HG03097 (cell line): Measurements from ENCODE around the gene ZNF865.
"Not testable (repeated sequence)": the region's sequence is repeated elsewhere in the genome, so short reads cannot be mapped to it uniquely, and the experiment has no call there.

ENCODE experiments used
- ATAC-seq: cut with Tn5 transposase; IDR thresholded peaks from one replicate; pipeline ENCODE4 v1.9.1; 2021; ENCODE audit not compliant: unreplicated experiment, low FRiP score

Gene ZNF865

GRCh38 chr19:55605637-55606470 is at the start of gene ZNF865:
Gene ZNF865, plus strand, starts transcription at chr19:55605647. Its CDS starts 7,972 bp downstream, at chr19:55613619.
- ATAC-seq, result peak; percentile 38

GRCh38 chr19:55559684-55560083 is 45.8 kb upstream of the ZNF865 start:
- ATAC-seq, result no peak

- ATAC-seq, result no peak
These were observed 42.2 kb upstream of the ZNF865 start for GRCh38 chr19:55563261-55563690.

- ATAC-seq, result no peak
These were observed 38.6 kb upstream of the ZNF865 start for GRCh38 chr19:55566823-55567222.

- ATAC-seq, result no peak
These were observed 37.6 kb upstream of the ZNF865 start for GRCh38 chr19:55567708-55568328.

- ATAC-seq, result not testable (repeated sequence)
These were observed 36.0 kb upstream of the ZNF865 start for GRCh38 chr19:55569477-55569876.

GRCh38 chr19:55573929-55574328 is 31.5 kb upstream of the ZNF865 start:
- ATAC-seq, result not testable (repeated sequence)

GRCh38 chr19:55576746-55577145 is 28.7 kb upstream of the ZNF865 start:
- no peak for ATAC-seq

- no peak for ATAC-seq
These were observed 27.3 kb upstream of the ZNF865 start for GRCh38 chr19:55578031-55578760.

- ATAC-seq, result no peak
These were observed 26.4 kb upstream of the ZNF865 start for GRCh38 chr19:55578761-55579747.

GRCh38 chr19:55579766-55580621 is 25.5 kb upstream of the ZNF865 start:
- ATAC-seq, result no peak

- ATAC-seq, result no peak
These were observed 24.8 kb upstream of the ZNF865 start, which contains the start of gene ZNF579 for GRCh38 chr19:55580628-55581144. Gene ZNF579, minus strand, starts transcription at chr19:55580848. Its CDS starts 1,209 bp downstream, at chr19:55579639.

GRCh38 chr19:55581145-55581822 is 24.2 kb upstream of the ZNF865 start:
- no peak for ATAC-seq

- ATAC-seq, result no peak
These were observed 23.6 kb upstream of the ZNF865 start for GRCh38 chr19:55581823-55582223.

- ATAC-seq, result not testable (repeated sequence)
These were observed 23.2 kb upstream of the ZNF865 start for GRCh38 chr19:55582284-55582683.

- ATAC-seq, result not testable (repeated sequence)
These were observed 21.6 kb upstream of the ZNF865 start for GRCh38 chr19:55583897-55584296.

- ATAC-seq, result no peak
These were observed 20.6 kb upstream of the ZNF865 start for GRCh38 chr19:55584871-55585270.

- no peak for ATAC-seq
These were observed 19.6 kb upstream of the ZNF865 start for GRCh38 chr19:55585658-55586339.
